ENCODE results near the gene CCL19.

The CCL19 gene

GRCh38 chr9:34665067-34665380 lies 26.1 kb downstream of the CCL19 start:
- H3K27me3 ChIP-seq, result no peaks in the 10 kb centered on the region
- peak overlapping the region; percentile 88 to 91 for H3K4me3 ChIP-seq (ENCODE audit: low read depth in 1 of 2, low read length in 1 of 2)
- no peaks in the 10 kb centered on the region for H3K9me3 ChIP-seq
- H3K36me3 ChIP-seq, result peaks cover 14% of the 10 kb centered on the region
- TF ChIP-seq CTCF (IDR thresholded peaks at IDR 0.05), result no peak
- peak overlapping the region; percentile 99 for H3K27ac ChIP-seq
- H3K4me1 ChIP-seq (ENCODE audit: control insufficient read depth in 1 of 2, insufficient read depth in 1 of 2, low read depth in 1 of 2, low read length in 1 of 2), result peaks cover 13 to 14% of the 10 kb centered on the region in 2 experiments

GRCh38 chr9:34664281-34665066 lies 26.6 kb downstream of the CCL19 start:
- Histone ChIP-seq H3K27me3 (no peaks in the 10 kb centered on the region), H3K9me3 (no peaks in the 10 kb centered on the region), H3K36me3 (peaks cover 10% of the 10 kb centered on the region), H3K27ac (peak overlapping the region; percentile 99), H3K4me3 (ENCODE audit: low read depth in 1 of 2, low read length in 1 of 2) (peak overlapping the region; percentile 88 to 91), H3K4me1 (ENCODE audit: control insufficient read depth in 1 of 2, insufficient read depth in 1 of 2, low read depth in 1 of 2, low read length in 1 of 2) (peaks cover 13 to 14% of the 10 kb centered on the region in 2 experiments)
- TF ChIP-seq CTCF (IDR thresholded peaks at IDR 0.05), result peak; percentile 75

GRCh38 chr9:34663303-34663605 lies 27.8 kb downstream of the CCL19 start:
- no peak for TF ChIP-seq CTCF (IDR thresholded peaks at IDR 0.05)
- Histone ChIP-seq H3K27me3 (no peaks in the 10 kb centered on the region), H3K9me3 (no peaks in the 10 kb centered on the region), H3K27ac (no peak overlapping the region), H3K4me3 (ENCODE audit: low read depth in 1 of 2, low read length in 1 of 2) (no peak overlapping the region), H3K4me1 (ENCODE audit: control insufficient read depth in 1 of 2, insufficient read depth in 1 of 2, low read depth in 1 of 2, low read length in 1 of 2) (peaks cover 13 to 14% of the 10 kb centered on the region in 2 experiments), H3K36me3 (peaks cover 6% of the 10 kb centered on the region)

GRCh38 chr9:34662526-34663302 lies 28.4 kb downstream of the CCL19 start, which contains the start of gene CCL27:
Gene CCL27 (minus strand): TSS chr9:34662657. CDS start chr9:34662633, 24 bp downstream.
- peaks cover 13 to 14% of the 10 kb centered on the region in 2 experiments for H3K4me1 ChIP-seq (ENCODE audit: control insufficient read depth in 1 of 2, insufficient read depth in 1 of 2, low read depth in 1 of 2, low read length in 1 of 2)
- H3K36me3 ChIP-seq, result peaks cover 6% of the 10 kb centered on the region
- no peak for TF ChIP-seq CTCF (IDR thresholded peaks at IDR 0.05)
- no peak within 1 kb of the TSS for H3K4me3 ChIP-seq (ENCODE audit: low read depth in 1 of 2, low read length in 1 of 2)
- no peaks in the 10 kb centered on the region for H3K9me3 ChIP-seq
- no peaks in the 10 kb centered on the region for H3K27me3 ChIP-seq
- no peak within 1 kb of the TSS for H3K27ac ChIP-seq

- Histone ChIP-seq H3K36me3 (peaks cover 6% of the 10 kb centered on the region), H3K27ac (no peak overlapping the region), H3K4me3 (ENCODE audit: low read depth in 1 of 2, low read length in 1 of 2) (no peak overlapping the region), H3K4me1 (ENCODE audit: control insufficient read depth in 1 of 2, insufficient read depth in 1 of 2, low read depth in 1 of 2, low read length in 1 of 2) (peaks cover 5% of the 10 kb centered on the region in 2 experiments), H3K9me3 (no peaks in the 10 kb centered on the region), H3K27me3 (no peaks in the 10 kb centered on the region)
- no peak for TF ChIP-seq CTCF (IDR thresholded peaks at IDR 0.05)
Observed at GRCh38 chr9:34659592-34660253, 31.4 kb downstream of the CCL19 start.

Measured in neutrophil (primary cell).